GM15510 (cell line): ENCODE measurements around the gene GAMT.

Experiments used
- POLR2A ChIP-seq: IDR thresholded peaks from 3 replicates; pipeline ENCODE4 v1.6.1; 2011; ENCODE audit warnings: borderline replicate concordance; ENCODE audit not compliant: insufficient read length; ENCODE audit errors: extremely low read depth

The GAMT gene

GRCh38 chr19:1388637-1389026 is 12.7 kb downstream of the GAMT start:
- no peak for TF ChIP-seq POLR2A

- no peak for TF ChIP-seq POLR2A
These were observed 13.4 kb downstream of the GAMT start for GRCh38 chr19:1387684-1388636.

- no peak for TF ChIP-seq POLR2A
These were observed 14.2 kb downstream of the GAMT start for GRCh38 chr19:1386945-1387683.

GRCh38 chr19:1385816-1386215 is 15.5 kb downstream of the GAMT start:
- TF ChIP-seq POLR2A, result no peak

GRCh38 chr19:1384478-1385110 is 16.7 kb downstream of the GAMT start:
- no peak for TF ChIP-seq POLR2A

- TF ChIP-seq POLR2A, result no peak
These were observed 17.3 kb downstream of the GAMT start for GRCh38 chr19:1384085-1384462.

GRCh38 chr19:1383312-1384084 is 17.8 kb downstream of the GAMT start, which contains the start of gene NDUFS7:
TSS of gene NDUFS7 (plus strand) at chr19:1383907. CDS start at chr19:1383927, 20 bp downstream.
- peak; percentile 87 for TF ChIP-seq POLR2A

- no peak for TF ChIP-seq POLR2A
These were observed 18.4 kb downstream of the GAMT start for GRCh38 chr19:1383017-1383311.

- no peak for TF ChIP-seq POLR2A
These were observed 19.1 kb downstream of the GAMT start for GRCh38 chr19:1382250-1382649.

GRCh38 chr19:1379961-1380489 is 21.3 kb downstream of the GAMT start:
- no peak for TF ChIP-seq POLR2A

- TF ChIP-seq POLR2A, result no peak
These were observed 22.0 kb downstream of the GAMT start for GRCh38 chr19:1379126-1379905.

GRCh38 chr19:1377965-1378785 is 23.2 kb downstream of the GAMT start:
- no peak for TF ChIP-seq POLR2A

- no peak for TF ChIP-seq POLR2A
These were observed 24.0 kb downstream of the GAMT start for GRCh38 chr19:1377176-1377964.

GRCh38 chr19:1376415-1376805 is 24.9 kb downstream of the GAMT start:
- TF ChIP-seq POLR2A, result no peak
